B cell (primary cell): ENCODE results near the gene TENT4B. TPM values are rescaled to one million over a fixed set of nuclear protein-coding genes. Genes with fewer than 3 reads are reported as not detected.
A peak's percentile ranks its signal among the peaks of the same experiment; 100 is the strongest.

Experiments used
- ATAC-seq: fragments of 200-7000 bp; cut with Tn5 transposase; one replicate; pipeline ENCODE4 v1.10.0; 2021; ENCODE audit warnings: low read depth, mild to moderate bottlenecking, moderate number of reproducible peaks, moderate library complexity
- CTCF ChIA-PET: fragments of 350-600 bp; sonication (Branson Sonifier 250); formaldehyde crosslinking; loops from one replicate; lab custom pipeline; 2021; ENCODE audit warnings: antibody characterized with exemption, inconsistent platforms; lab: Charles Lee
- POLR2A ChIA-PET: fragments of 350-600 bp; sonication (Branson Sonifier 250); formaldehyde crosslinking; loops from one replicate; lab custom pipeline; 2021; ENCODE audit warnings: antibody characterized with exemption; lab: Charles Lee
- DNase-seq: peaks from one replicate; pipeline ENCODE4 v3.0.0; 2013
- H2AFZ ChIP-seq: 2 replicates; pipeline ENCODE4 v1.6.1; 2012; ENCODE audit warnings: mild to moderate bottlenecking, low read depth, low read length; ENCODE audit not compliant: insufficient read depth, poor library complexity, severe bottlenecking
- H3K27ac ChIP-seq, 2 donors: 1 replicate in 1 of 2; 2 replicates in 1 of 2; pipeline ENCODE4 v1.5.1; 2012 to 2013; ENCODE audit warnings: low read length in 2 of 2, mild to moderate bottlenecking in 2 of 2, moderate library complexity in 1 of 2
- H3K27me3 ChIP-seq, 4 experiments: fragments of 200-600 bp in 1 of 4; sonication (generic) in 1 of 4; replicated peaks in 1 of 4; 1 replicate in 2 of 4; 2 replicates in 2 of 4; pipeline versions ENCODE4 v1.6.1 to v1.7.0; 2013 to 2016; ENCODE audit warnings: low read length in 3 of 4, mild to moderate bottlenecking in 2 of 4, mixed read lengths in 1 of 4, moderate library complexity in 1 of 4; ENCODE audit not compliant: insufficient read depth in 4 of 4, control insufficient read depth in 3 of 4; ENCODE audit errors: control extremely low read depth in 1 of 4
- H3K36me3 ChIP-seq, 2 experiments: replicated peaks in 1 of 2; 1 replicate in 1 of 2; 2 replicates in 1 of 2; pipeline versions ENCODE4 v1.6.1 to v1.7.1; 2013; ENCODE audit warnings: low read length in 1 of 2; ENCODE audit not compliant: insufficient read depth in 2 of 2, control insufficient read depth in 1 of 2; ENCODE audit errors: control extremely low read depth in 1 of 2, extremely low read depth in 1 of 2
- H3K4me1 ChIP-seq, 2 donors: fragments of 200-600 bp in 1 of 2; sonication (generic) in 1 of 2; 1 replicate in 1 of 2; 2 replicates in 1 of 2; pipeline versions ENCODE4 v1.5.1 to v1.6.1; 2013 to 2017; ENCODE audit warnings: low read length in 2 of 2; ENCODE audit not compliant: control insufficient read depth in 2 of 2, insufficient read depth in 2 of 2
- H3K4me2 ChIP-seq: replicated peaks from 2 replicates; pipeline ENCODE3; 2012; ENCODE audit warnings: mild to moderate bottlenecking, low read depth, low read length; ENCODE audit not compliant: poor library complexity, severe bottlenecking
- H3K4me3 ChIP-seq, 5 experiments: fragments of 200-600 bp in 1 of 5; sonication (generic) in 1 of 5; 1 replicate in 3 of 5; 2 replicates in 2 of 5; pipeline versions ENCODE4 v1.5.1 to v1.7.0; 2011 to 2016; ENCODE audit warnings: low read length in 4 of 5, mild to moderate bottlenecking in 4 of 5, low read depth in 2 of 5, control low read depth in 1 of 5, moderate library complexity in 1 of 5; ENCODE audit not compliant: insufficient read depth in 1 of 5; ENCODE audit errors: control extremely low read depth in 1 of 5, extremely low read depth in 1 of 5
- H3K79me2 ChIP-seq: fragments of 200-600 bp; sonication (generic); one replicate; pipeline ENCODE4 v1.6.0; 2016; ENCODE audit warnings: low read length; ENCODE audit not compliant: control insufficient read depth, insufficient read depth
- H3K9ac ChIP-seq: fragments of 200-600 bp; sonication (generic); 2 replicates; pipeline ENCODE4 v1.6.1; 2017; ENCODE audit warnings: mild to moderate bottlenecking, low read length, moderate library complexity
- H3K9me3 ChIP-seq, 3 donors: one replicate each; pipeline versions ENCODE4 v1.6.1 to v1.7.1; 2013; ENCODE audit warnings: low read length in 2 of 3; ENCODE audit not compliant: control insufficient read depth in 2 of 3, insufficient read depth in 1 of 3; ENCODE audit errors: control extremely low read depth in 1 of 3
- H4K20me1 ChIP-seq: 2 replicates; pipeline ENCODE4 v1.6.0; 2012; ENCODE audit warnings: mild to moderate bottlenecking, low read length; ENCODE audit not compliant: insufficient read depth, control insufficient read depth, poor library complexity, severe bottlenecking
- H3K27ac Mint-ChIP-seq: one replicate; pipeline ENCODE4 v1.8.0; 2021; ENCODE audit warnings: mixed read lengths
- H3K27me3 Mint-ChIP-seq: one replicate; pipeline ENCODE4 v1.8.0; 2021; ENCODE audit warnings: mixed read lengths
- H3K4me1 Mint-ChIP-seq: one replicate; pipeline ENCODE4 v1.8.0; 2021; ENCODE audit warnings: mixed read lengths
- H3K4me3 Mint-ChIP-seq: one replicate; pipeline ENCODE4 v1.8.0; 2021; ENCODE audit warnings: mixed read lengths
- H3K9me3 Mint-ChIP-seq: one replicate; pipeline ENCODE4 v1.8.0; 2022; ENCODE audit warnings: mixed read lengths; ENCODE audit not compliant: insufficient read depth
- EZH2 ChIP-seq: IDR thresholded peaks from 2 replicates; pipeline ENCODE4 v1.6.1; 2012; ENCODE audit warnings: borderline replicate concordance, low read depth, mild to moderate bottlenecking, moderate library complexity, low read length; ENCODE audit not compliant: insufficient read depth, poor library complexity, severe bottlenecking
- WGBS: methylation state at CpG from one replicate; pipeline ENCODE4 v1.1.5; 2013; ENCODE audit warnings: missing lambda C conversion rate; ENCODE audit not compliant: insufficient coverage; 5-methylcytosine and 5-hydroxymethylcytosine counted together
- intact Hi-C: fragments of 100-400 bp; cut with micrococcal nuclease; formaldehyde crosslinking; loops from one replicate; pipeline ENCODE4 v1.10.0; 2022
- polyA plus RNA-seq: library from polyadenylated mRNA; depleted of rRNA; stranded (reverse); fragments of >200 nt; gene quantifications from 2 replicates; pipeline ENCODE4 v1.2.3, GENCODE V29; 2012
- small RNA-seq: library from RNA; depleted of rRNA; stranded (forward); fragments of <200 nt; gene quantifications from one replicate; pipeline ENCODE3, GENCODE V24; 2012; ENCODE audit warnings: low replicate concordance, low read depth; ENCODE audit not compliant: insufficient read length
- total RNA-seq, 2 donors: library from RNA; stranded (reverse); fragments of 120-200 nt in 1 of 2; gene quantifications; 1 replicate in 1 of 2; 2 replicates in 1 of 2; pipeline versions ENCODE4 v1.2.3 to v1.2.4, GENCODE V29; 2013 to 2022
- TF ChIP-seq, protein P1 (sequence below): fragments of 200-600 bp; IDR thresholded peaks from one replicate; pipeline ENCODE4 v1.8.0; 2022; ENCODE audit warnings: antibody characterized with exemption, mild to moderate bottlenecking

The TENT4B gene
- total and polyA plus RNA-seq, 2 donors (not counting 1 experiment from before 2014, with no cell fraction given): 6.1 to 17.1 TPM

DNA sequence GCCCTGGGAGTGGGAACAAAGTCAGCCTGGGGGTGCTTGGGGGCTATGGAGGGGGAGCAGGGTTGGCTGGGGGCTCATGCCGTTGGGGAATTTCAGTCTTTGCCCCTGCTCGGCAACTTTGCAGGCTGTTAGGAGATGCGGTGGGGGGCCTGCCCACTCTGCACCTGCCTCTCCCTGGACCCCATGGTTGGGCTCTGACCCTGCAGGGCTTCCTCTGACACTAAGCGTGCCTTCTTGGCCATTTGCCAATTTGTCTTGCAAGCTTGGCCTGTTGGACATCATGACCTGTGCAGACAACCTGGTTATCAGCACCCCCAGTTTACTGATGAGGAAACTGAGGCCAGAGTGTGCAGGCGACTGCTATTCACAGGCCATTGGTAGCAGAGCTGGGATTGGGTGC is 127.8 kb downstream of the TENT4B start:
- intact Hi-C loops: loop anchor here (5.0 kb wide), 3 partner anchors 69 to 254 kb away; partner anchors contain the start of genes CNEP1R1 and TENT4B
- peaks cover 100% of the 10 kb centered on the region for H3K79me2 ChIP-seq

More for the DNA sequence above, 127.8 kb downstream of the TENT4B start:
- H3K4me3 Mint-ChIP-seq: peak overlapping the region; percentile 84
- 90% methylated on average over 5 of the region's 5 CpGs for WGBS
- peaks cover 96% of the 10 kb centered on the region for H3K4me1 Mint-ChIP-seq
- DNase-seq (no peak), ATAC-seq (no peak)
- H3K27ac Mint-ChIP-seq: peak overlapping the region; percentile 100
- Histone ChIP-seq H3K4me2 (peak overlapping the region; percentile 86), H3K9ac (peak overlapping the region; percentile 62), H3K27me3 (no peaks in the 10 kb centered on the region), H3K4me1 (peaks cover 97 to 98% of the 10 kb centered on the region in 2 donors), H3K27ac (peak overlapping the region; percentile 65 to 93), H3K9me3 (no peaks in the 10 kb centered on the region), H3K36me3 (peaks cover 0 to 12% of the 10 kb centered on the region in 2 experiments), H2AFZ (peak overlapping the region; percentile 20), H4K20me1 (peaks cover 46% of the 10 kb centered on the region), H3K4me3 (peak overlapping the region in 4 of 5 experiments; percentile 34 to 54 (median 50))
- peaks cover 4% of the 10 kb centered on the region for H3K9me3 Mint-ChIP-seq
- ChIA-PET POLR2A (interaction anchor here (2.6 kb wide), 1 partner anchor 7 kb away, joined by 39 read pairs; no protein-coding TSS in a partner anchor), CTCF (interaction anchor here (0.8 to 3.3 kb wide), 7 partner anchors 13 to 70 kb away, joined by 3 to 17 read pairs (median 5); no protein-coding TSS in a partner anchor)
- H3K27me3 Mint-ChIP-seq: no peaks in the 10 kb centered on the region
- TF ChIP-seq EZH2: no peak
- TF ChIP-seq, protein P1, sequence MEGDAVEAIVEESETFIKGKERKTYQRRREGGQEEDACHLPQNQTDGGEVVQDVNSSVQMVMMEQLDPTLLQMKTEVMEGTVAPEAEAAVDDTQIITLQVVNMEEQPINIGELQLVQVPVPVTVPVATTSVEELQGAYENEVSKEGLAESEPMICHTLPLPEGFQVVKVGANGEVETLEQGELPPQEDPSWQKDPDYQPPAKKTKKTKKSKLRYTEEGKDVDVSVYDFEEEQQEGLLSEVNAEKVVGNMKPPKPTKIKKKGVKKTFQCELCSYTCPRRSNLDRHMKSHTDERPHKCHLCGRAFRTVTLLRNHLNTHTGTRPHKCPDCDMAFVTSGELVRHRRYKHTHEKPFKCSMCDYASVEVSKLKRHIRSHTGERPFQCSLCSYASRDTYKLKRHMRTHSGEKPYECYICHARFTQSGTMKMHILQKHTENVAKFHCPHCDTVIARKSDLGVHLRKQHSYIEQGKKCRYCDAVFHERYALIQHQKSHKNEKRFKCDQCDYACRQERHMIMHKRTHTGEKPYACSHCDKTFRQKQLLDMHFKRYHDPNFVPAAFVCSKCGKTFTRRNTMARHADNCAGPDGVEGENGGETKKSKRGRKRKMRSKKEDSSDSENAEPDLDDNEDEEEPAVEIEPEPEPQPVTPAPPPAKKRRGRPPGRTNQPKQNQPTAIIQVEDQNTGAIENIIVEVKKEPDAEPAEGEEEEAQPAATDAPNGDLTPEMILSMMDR: no peak

Small RNA genes lying within 50 kb of the gene (small RNA-seq; reads per million reads assigned to genes)
- not detected for gene RF00156
- gene RPL10P14: not detected

Other genes starting within 250 kb of the TENT4B start
- gene CNEP1R1, start 128.1 kb upstream of the TENT4B start, total RNA-seq: 32.9 and 36.9 TPM in 2 replicates
- gene CNEP1R1, start 128.1 kb upstream of the TENT4B start, polyA plus RNA-seq: 16.6 and 18.6 TPM in 2 replicates
- 21.0 and 21.2 TPM in 2 replicates for gene HEATR3, start 87.3 kb upstream of the TENT4B start, total RNA-seq
- gene HEATR3, start 87.3 kb upstream of the TENT4B start, polyA plus RNA-seq: 17.2 and 18.0 TPM in 2 replicates
- 205 and 207 TPM in 2 replicates for gene ADCY7, start 113.2 kb downstream of the TENT4B start, total RNA-seq
- 78.4 and 108 TPM in 2 replicates for gene ADCY7, start 113.2 kb downstream of the TENT4B start, polyA plus RNA-seq
- gene BRD7, start 215.7 kb downstream of the TENT4B start, total RNA-seq: 64.5 and 69.7 TPM in 2 replicates
- 29.8 and 38.6 TPM in 2 replicates for gene BRD7, start 215.7 kb downstream of the TENT4B start, polyA plus RNA-seq